IMR-90 (cell line): ENCODE measurements around the gene METTL1. TPM values are rescaled to one million over a fixed set of nuclear protein-coding genes. Genes with fewer than 3 reads are reported as not detected.
A peak's percentile ranks its signal among the peaks of the same experiment; 100 is the strongest.

ENCODE experiments used
- ATAC-seq: fragments of 200-7000 bp; cut with Tn5 transposase; 2 replicates; pipeline ENCODE4 v1.9.1; 2020; ENCODE audit warnings: low read depth, mild to moderate bottlenecking, moderate library complexity
- BruUV-seq: library from RNA; stranded (reverse); fragments of 400-500 nt; replicated peaks from 2 replicates; lab custom pipeline; 2021; lab: Mats Ljungman, UMichigan
- CTCF ChIA-PET: fragments of 300-600 bp; formaldehyde crosslinking; extraction: SDS; loops from one replicate; lab custom pipeline; 2021; ENCODE audit warnings: antibody characterized with exemption; lab: Yijun Ruan, JAX
- POLR2A ChIA-PET: fragments of 300-600 bp; sonication (Branson Sonifier 250); formaldehyde crosslinking; loops from one replicate; lab custom pipeline; 2022; ENCODE audit warnings: antibody characterized with exemption; ENCODE audit not compliant: unreplicated experiment; lab: Charles Lee
- DNase-seq: peaks from one replicate; pipeline ENCODE4 v3.0.0; 2013
- H2AFZ ChIP-seq: replicated peaks from 2 replicates; pipeline ENCODE3; 2013; ENCODE audit warnings: low read length, mild to moderate bottlenecking; ENCODE audit not compliant: poor library complexity
- H2AK5ac ChIP-seq: 2 replicates; pipeline ENCODE4 v1.6.1; 2013; ENCODE audit warnings: low read depth, low read length, inconsistent platforms
- H2AK9ac ChIP-seq: replicated peaks from 2 replicates; pipeline ENCODE3; 2013; ENCODE audit warnings: mild to moderate bottlenecking, low read depth, low read length, moderate library complexity; ENCODE audit not compliant: poor library complexity
- H2BK120ac ChIP-seq: 2 replicates; pipeline ENCODE4 v1.6.1; 2013; ENCODE audit warnings: low read depth, low read length, inconsistent platforms
- H2BK15ac ChIP-seq: 3 replicates; pipeline ENCODE4 v1.6.1; 2013; ENCODE audit warnings: low read depth, low read length, inconsistent platforms
- H2BK20ac ChIP-seq: 2 replicates; pipeline ENCODE4 v1.6.1; 2013; ENCODE audit warnings: low read depth, mild to moderate bottlenecking, inconsistent platforms, low read length, moderate library complexity
- H2BK5ac ChIP-seq: 2 replicates; pipeline ENCODE4 v1.6.1; 2013; ENCODE audit warnings: mild to moderate bottlenecking, low read depth, low read length, inconsistent platforms; ENCODE audit not compliant: poor library complexity, severe bottlenecking
- H3K14ac ChIP-seq: replicated peaks from 2 replicates; pipeline ENCODE4 v1.6.1; 2013; ENCODE audit warnings: low read depth, low read length, inconsistent platforms
- H3K18ac ChIP-seq: 2 replicates; pipeline ENCODE4 v1.6.1; 2013; ENCODE audit warnings: low read depth, low read length, control low read depth
- H3K23ac ChIP-seq: 2 replicates; pipeline ENCODE4 v1.6.1; 2013; ENCODE audit warnings: low read depth, low read length, inconsistent platforms
- H3K27ac ChIP-seq: 2 replicates; pipeline ENCODE4 v1.5.1; 2013; ENCODE audit warnings: mild to moderate bottlenecking, control low read depth, low read length; ENCODE audit not compliant: insufficient read depth
- H3K27me3 ChIP-seq: 2 replicates; pipeline ENCODE4 v1.6.1; 2013; ENCODE audit warnings: low read length; ENCODE audit not compliant: control insufficient read depth, insufficient read depth
- H3K36me3 ChIP-seq: 2 replicates; pipeline ENCODE4 v1.6.1; 2013; ENCODE audit warnings: low read length, mixed read lengths; ENCODE audit not compliant: control insufficient read depth, insufficient read depth
- H3K4ac ChIP-seq: 2 replicates; pipeline ENCODE4 v1.6.1; 2013; ENCODE audit warnings: low read depth, low read length, inconsistent platforms
- H3K4me1 ChIP-seq: 2 replicates; pipeline ENCODE4 v1.6.1; 2013; ENCODE audit warnings: low read length, mixed read lengths; ENCODE audit not compliant: control insufficient read depth, insufficient read depth
- H3K4me2 ChIP-seq: 2 replicates; pipeline ENCODE4 v1.6.1; 2013; ENCODE audit warnings: low read depth, mild to moderate bottlenecking, control low read depth, low read length, moderate library complexity
- H3K4me3 ChIP-seq: 2 replicates; pipeline ENCODE4 v1.5.1; 2013; ENCODE audit warnings: low read depth, mild to moderate bottlenecking, control low read depth, low read length, moderate library complexity; ENCODE audit not compliant: insufficient read depth
- H3K56ac ChIP-seq: 2 replicates; pipeline ENCODE4 v1.6.1; 2013; ENCODE audit warnings: low read length, inconsistent platforms; ENCODE audit not compliant: insufficient read depth; ENCODE audit errors: extremely low read depth
- H3K79me1 ChIP-seq, 2 experiments: 2 replicates each; pipeline ENCODE4 v1.6.1; 2013; ENCODE audit warnings: low read length in 2 of 2, inconsistent platforms in 1 of 2, low read depth in 1 of 2
- H3K9ac ChIP-seq: 2 replicates; pipeline ENCODE4 v1.6.1; 2013; ENCODE audit warnings: low read depth, low read length, control low read depth
- H3K9me1 ChIP-seq: 2 replicates; pipeline ENCODE4 v1.6.1; 2013; ENCODE audit warnings: low read length, inconsistent platforms; ENCODE audit not compliant: insufficient read depth
- H3K9me3 ChIP-seq: 2 replicates; pipeline ENCODE4 v1.6.1; 2013; ENCODE audit warnings: low read length; ENCODE audit not compliant: control insufficient read depth, insufficient read depth
- H4K20me1 ChIP-seq: 2 replicates; pipeline ENCODE4 v1.6.1; 2013; ENCODE audit warnings: low read length, inconsistent platforms; ENCODE audit not compliant: insufficient read depth
- H4K5ac ChIP-seq: 2 replicates; pipeline ENCODE4 v1.6.1; 2013; ENCODE audit warnings: mild to moderate bottlenecking, low read depth, low read length, control low read depth
- H4K8ac ChIP-seq, 2 experiments: 2 replicates each; pipeline ENCODE4 v1.6.1; 2013; ENCODE audit warnings: low read depth in 2 of 2, low read length in 2 of 2, control low read depth in 1 of 2, inconsistent platforms in 1 of 2
- H4K91ac ChIP-seq: 2 replicates; pipeline ENCODE4 v1.6.1; 2013; ENCODE audit warnings: low read depth, low read length, inconsistent platforms; ENCODE audit not compliant: insufficient read depth
- CTCF ChIP-seq: conservative IDR thresholded peaks from 2 replicates; pipeline ENCODE4 v1.5.1; 2012; ENCODE audit warnings: mild to moderate bottlenecking, low read depth, low read length, improper control_type of control experiment
- FOS ChIP-seq: fragments of 150-350 bp; IDR thresholded peaks from 2 replicates; pipeline ENCODE4 v1.6.1; 2016; ENCODE audit warnings: low read depth, low read length
- WGBS, 2 experiments: methylation state at CpG; one replicate each; pipeline versions ENCODE4 v1.1.5 to v1.1.7; 2013; ENCODE audit warnings: missing lambda C conversion rate in 2 of 2; ENCODE audit not compliant: insufficient read length in 1 of 2; ENCODE audit errors: extremely low coverage in 2 of 2; 5-methylcytosine and 5-hydroxymethylcytosine counted together
- dilution Hi-C: fragments of 300-500 bp; cut with HindIII; formaldehyde crosslinking; loops from one replicate; pipeline ENCODE4 v1.14.3; 2018; ENCODE audit warnings: low sequenced_read_pairs; ENCODE audit not compliant: unreplicated experiment
- in situ Hi-C: fragments of 300-500 bp; cut with MboI; formaldehyde crosslinking; loops from 3 replicates; pipeline ENCODE4 v1.14.3; 2019; ENCODE audit warnings: low sequenced_read_pairs, inconsistent platforms, mixed read lengths
- intact Hi-C: fragments of 100-400 bp; cut with micrococcal nuclease; formaldehyde crosslinking; loops from 2 replicates; pipeline ENCODE4 v1.10.0; 2022
- polyA plus RNA-seq, 3 experiments: library from polyadenylated mRNA; depleted of rRNA; stranded (reverse); fragments of >200 nt; gene quantifications; 2 replicates each; pipeline ENCODE4 v1.2.3, GENCODE V29; 2012; ENCODE audit warnings: low replicate concordance in 1 of 3
- total RNA-seq: library from RNA; depleted of rRNA; stranded (reverse); fragments of >200 nt; gene quantifications from 2 replicates; pipeline ENCODE4 v1.2.3, GENCODE V29; 2012

METTL1 gene
- total and polyA plus RNA-seq, 2 of the 4 experiments (the other 2 are of a cell fraction): 12.4 to 27.5 TPM

DNA sequence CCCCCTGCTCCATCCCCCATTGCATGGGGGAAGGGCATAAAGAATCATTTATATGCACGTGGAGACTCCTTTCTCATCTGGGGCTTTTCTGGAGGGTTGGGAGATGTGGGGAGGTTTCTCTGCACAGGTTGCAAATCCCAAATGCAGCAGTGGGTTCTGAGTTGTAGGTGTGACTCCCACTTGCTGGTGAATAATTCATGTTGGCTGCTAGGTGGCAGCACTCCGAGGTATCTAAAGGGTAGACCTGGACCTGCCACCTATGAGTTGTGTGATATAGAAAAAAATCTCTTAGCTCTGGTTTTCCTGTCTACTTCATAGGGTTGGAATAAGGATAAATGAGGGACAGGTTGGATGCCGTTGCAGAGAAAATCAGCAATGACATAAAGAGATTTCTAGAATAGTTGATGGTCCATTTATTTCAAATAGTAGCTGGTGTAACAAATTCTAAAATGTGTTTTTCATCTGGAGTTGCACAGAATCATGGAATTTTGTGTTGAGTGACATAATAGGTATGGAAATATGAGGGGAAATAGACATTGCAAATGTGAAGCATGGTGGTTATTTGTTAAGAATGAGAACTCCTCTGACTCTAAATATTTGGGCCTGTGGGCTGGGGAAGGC lies 12.4 kb downstream of the METTL1 start:
- Histone ChIP-seq H2AK5ac (no peak overlapping the region), H3K36me3 (peaks cover 9% of the 10 kb centered on the region), H2AK9ac (no peak overlapping the region), H3K18ac (no peak overlapping the region), H2AFZ (no peak overlapping the region), H2BK120ac (no peak overlapping the region), H3K14ac (no peak overlapping the region), H3K27ac (no peak overlapping the region), H4K91ac (no peak overlapping the region), H3K27me3 (peaks cover 24% of the 10 kb centered on the region), H4K20me1 (no peaks in the 10 kb centered on the region; the same call in 1 of the 2 replicates), H3K56ac (no peak overlapping the region), H3K23ac (no peak overlapping the region), H4K8ac (no peak overlapping the region), H3K4ac (no peak overlapping the region), H2BK15ac (no peak overlapping the region), H3K9me3 (no peaks in the 10 kb centered on the region), H3K4me3 (no peak overlapping the region), H2BK20ac (no peak overlapping the region), H3K4me2 (no peak overlapping the region), H2BK5ac (no peak overlapping the region), H3K9me1 (peaks cover 2% of the 10 kb centered on the region; the same call in 1 of the 2 replicates), H3K79me1 (no peaks in the 10 kb centered on the region), H3K4me1 (peaks cover 2% of the 10 kb centered on the region; the same call in 1 of the 2 replicates), H4K5ac (no peak overlapping the region), H3K9ac (no peak overlapping the region)
- dilution Hi-C loops: no loop called here
- ATAC-seq (no peak), DNase-seq (no peak)
- POLR2A ChIA-PET: no interaction called here
- BruUV-seq: no TSS peak
- intact Hi-C loops: no loop called here
- CTCF ChIA-PET: interaction anchor here (0.7 kb wide), 1 partner anchor 16 kb away, joined by 3 read pairs; no protein-coding TSS in a partner anchor
- in situ Hi-C loops: no loop called here
- peak; percentile 35; the same call in 1 of the 2 replicates for TF ChIP-seq CTCF
- no peak for TF ChIP-seq FOS
- WGBS, 2 experiments: 88% methylated on average over 1 of the region's 3 CpGs; no CpG with 5 or more reads in 1 of the 2 experiments
